ENCODE data around the gene IL1RAPL1.

- no peak for TF ChIP-seq POLR2A (IDR thresholded peaks at IDR 0.05)
- TF ChIP-seq CTCF (IDR thresholded peaks at IDR 0.05), result no peak
Measured at GRCh38 chrX:29721152-29721551, 1133.9 kb downstream of the IL1RAPL1 start.

Measured in tibial nerve (tissue), 3 donors.